Prostate gland (tissue), 2 donors: ENCODE results near the gene PHC2. TPM values are rescaled to one million over a fixed set of nuclear protein-coding genes. Genes with fewer than 3 reads are reported as not detected.

Experiments
- DNase-seq: peaks from one replicate; pipeline ENCODE4 v3.0.0-alpha.2; 2019; ENCODE audit warnings: low spot score
- H3K27ac ChIP-seq, 2 donors: fragments of 200-600 bp; sonication (generic); 2 replicates each; pipeline ENCODE4 v1.5.1; 2017 to 2019
- H3K27me3 ChIP-seq: fragments of 200-600 bp; sonication (generic); replicated peaks from 2 replicates; pipeline ENCODE4 v1.5.1; 2019; ENCODE audit not compliant: insufficient read depth
- H3K36me3 ChIP-seq, 2 donors: fragments of 200-600 bp; sonication (generic); 1 replicate in 1 of 2; 2 replicates in 1 of 2; pipeline versions ENCODE4 v1.5.1 to v1.8.1; 2017 to 2019
- H3K4me1 ChIP-seq: fragments of 200-600 bp; sonication (generic); replicated peaks from 2 replicates; pipeline ENCODE4 v1.5.1; 2019
- H3K4me3 ChIP-seq, 2 donors: fragments of 200-600 bp; sonication (generic); 2 replicates each; pipeline ENCODE4 v1.5.1; 2017 to 2019
- H3K9me3 ChIP-seq: fragments of 200-600 bp; sonication (generic); 2 replicates; pipeline ENCODE4 v1.5.1; 2017
- CTCF ChIP-seq, 4 experiments: fragments of 200-600 bp in 2 of 4; fragments of 450-650 bp in 2 of 4; sonication (generic) in 2 of 4; IDR thresholded peaks; 1 replicate in 3 of 4; 2 replicates in 1 of 4; pipeline ENCODE4 v1.5.1; 2016 to 2019; ENCODE audit warnings: antibody characterized with exemption in 4 of 4, mild to moderate bottlenecking in 2 of 4, moderate library complexity in 2 of 4
- POLR2A ChIP-seq: fragments of 450-650 bp; IDR thresholded peaks from one replicate; pipeline ENCODE4 v1.6.1; 2016; ENCODE audit warnings: antibody characterized with exemption, mild to moderate bottlenecking
- POLR2AphosphoS5 ChIP-seq: sonication (generic); formaldehyde crosslinking; IDR thresholded peaks from one replicate; pipeline ENCODE4 v1.6.1; 2017; ENCODE audit warnings: antibody characterized with exemption
- WGBS: methylation state at CpG from one replicate; pipeline ENCODE4 v1.1.5; 2018; 5-methylcytosine and 5-hydroxymethylcytosine counted together
- intact Hi-C: fragments of 100-400 bp; cut with DNase I; formaldehyde crosslinking; loops from one replicate; pipeline ENCODE4 v1.14.2; 2022
- total RNA-seq, 2 donors: library from RNA; depleted of rRNA; stranded (reverse); fragments of >200 nt; gene quantifications; one replicate each; pipeline ENCODE4 v1.1.0, GENCODE V29; 2016

The PHC2 gene
- total RNA-seq, 2 donors from 2014 or later = 75.0 to 131 TPM

DNA sequence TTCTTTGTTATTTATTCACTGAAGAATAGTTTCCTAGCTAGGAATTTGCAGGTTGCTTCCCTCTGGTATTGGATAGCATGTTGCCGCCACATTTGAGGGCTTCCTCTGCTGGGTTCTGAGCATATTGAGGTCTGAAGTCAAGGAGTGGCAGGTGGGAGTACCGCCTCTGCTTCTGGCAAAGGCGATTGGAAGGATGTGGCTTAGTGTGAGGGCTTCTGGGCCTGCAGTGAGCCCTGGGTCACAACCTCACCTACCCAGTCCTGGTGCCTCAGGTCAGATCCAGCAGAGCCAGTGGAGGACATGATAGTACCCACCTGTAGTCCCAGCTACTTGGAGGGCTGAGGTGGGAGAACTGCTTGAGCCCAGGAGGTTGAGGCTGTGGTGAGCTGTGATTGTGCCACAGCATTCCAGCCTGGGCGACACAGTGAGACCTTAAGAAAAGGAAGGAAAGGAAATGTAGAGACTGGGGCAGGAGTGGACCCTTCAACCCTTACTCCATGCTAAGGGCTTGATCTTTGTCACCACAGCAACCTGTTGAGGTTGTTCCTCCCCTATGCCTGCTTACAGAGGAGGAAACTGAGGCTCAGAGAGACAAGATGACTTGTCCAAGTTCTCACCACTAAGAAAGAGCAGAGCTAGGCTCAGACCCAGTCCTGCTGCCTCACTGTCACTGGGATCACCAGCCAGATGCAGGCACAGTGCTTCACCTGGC, 132.8 kb downstream of the PHC2 start:
- Histone ChIP-seq H3K36me3 (no peaks in the 10 kb centered on the region), H3K27me3 (no peaks in the 10 kb centered on the region), H3K4me3 (no peak overlapping the region), H3K9me3 (no peaks in the 10 kb centered on the region), H3K27ac (no peak overlapping the region), H3K4me1 (no peaks in the 10 kb centered on the region)
- WGBS = 94% methylated on average over 4 of the region's 4 CpGs
- intact Hi-C loops = loop anchor here (5.0 to 10.0 kb wide), 2 partner anchors 83 to 159 kb away; no protein-coding TSS in a partner anchor
- TF ChIP-seq POLR2A (no peak), CTCF (IDR thresholded peaks at IDR 0.05) (no peak), POLR2AphosphoS5 (no peak)
- no peak for DNase-seq

- DNase-seq = no peak
- Histone ChIP-seq H3K27ac (no peak overlapping the region), H3K36me3 (no peaks in the 10 kb centered on the region)
These were observed 134.1 kb downstream of the PHC2 start for GRCh38 chr1:33296824-33297223.

DNA sequence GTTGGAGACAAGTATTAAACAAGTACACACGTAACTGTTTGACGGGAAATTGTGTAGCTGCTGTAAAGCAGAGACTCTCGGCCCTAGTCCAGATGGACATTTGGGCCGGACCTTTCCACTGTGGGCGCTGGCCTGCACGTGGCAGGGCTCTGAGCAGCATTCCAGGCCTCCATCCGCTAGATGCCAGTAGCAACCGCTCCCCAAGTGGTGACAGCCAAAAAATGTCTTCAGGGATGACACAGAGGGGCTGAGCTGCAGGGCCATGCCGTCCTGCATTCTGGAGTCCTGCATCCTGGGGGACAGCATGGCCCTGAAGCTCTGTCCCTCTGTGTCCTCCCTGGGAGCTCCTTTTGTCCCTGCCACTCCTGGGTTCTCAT, 134.8 kb downstream of the PHC2 start:
- no peak for DNase-seq
- Histone ChIP-seq H3K27me3 (no peaks in the 10 kb centered on the region), H3K9me3 (no peaks in the 10 kb centered on the region), H3K27ac (no peak overlapping the region), H3K4me3 (no peak overlapping the region), H3K4me1 (no peaks in the 10 kb centered on the region), H3K36me3 (no peaks in the 10 kb centered on the region)
- WGBS = 65% methylated on average over 9 of the region's 9 CpGs
- TF ChIP-seq CTCF (IDR thresholded peaks at IDR 0.05) = no peak
- TF ChIP-seq POLR2A = no peak
- no peak for TF ChIP-seq POLR2AphosphoS5
- intact Hi-C loops = loop anchor here (5.0 to 10.0 kb wide), 2 partner anchors 81 to 161 kb away; no protein-coding TSS in a partner anchor

More at GRCh38 chr1:33296824-33297223, 134.1 kb downstream of the PHC2 start:
- H3K4me3 ChIP-seq = no peak overlapping the region
- no peaks in the 10 kb centered on the region for H3K27me3 ChIP-seq
- intact Hi-C loops = loop anchor here (5.0 to 10.0 kb wide), 2 partner anchors 82 to 160 kb away; no protein-coding TSS in a partner anchor
- H3K9me3 ChIP-seq = no peaks in the 10 kb centered on the region
- 92% methylated on average over 4 of the region's 4 CpGs for WGBS
- H3K4me1 ChIP-seq = no peaks in the 10 kb centered on the region
- TF ChIP-seq POLR2AphosphoS5 (no peak), POLR2A (no peak), CTCF (IDR thresholded peaks at IDR 0.05) (no peak)

- no peaks in the 10 kb centered on the region for H3K9me3 ChIP-seq
- peak; percentile 87 for DNase-seq
- H3K27me3 ChIP-seq = no peaks in the 10 kb centered on the region
- no peaks in the 10 kb centered on the region for H3K36me3 ChIP-seq
- no peak overlapping the region for H3K27ac ChIP-seq
- no peak overlapping the region for H3K4me3 ChIP-seq
- WGBS = 25% methylated on average over 12 of the region's 12 CpGs
- intact Hi-C loops = loop anchor here (2.0 to 10.0 kb wide), 4 partner anchors 71 to 175 kb away; no protein-coding TSS in a partner anchor
- H3K4me1 ChIP-seq = no peaks in the 10 kb centered on the region
- TF ChIP-seq POLR2A (no peak), CTCF (IDR thresholded peaks at IDR 0.05) (peak; percentile 97 to 99 (median 98)), POLR2AphosphoS5 (peak; percentile 71)
These were observed 135.3 kb downstream of the PHC2 start for GRCh38 chr1:33295450-33296081.
